Esophagus (tissue), 2 donors: Measurements from ENCODE around the gene UMAD1. TPM values are rescaled to one million over a fixed set of nuclear protein-coding genes. Genes with fewer than 3 reads are reported as not detected.
"Not testable (repeated sequence)": the region's sequence is repeated elsewhere in the genome, so short reads cannot be mapped to it uniquely, and the experiment has no call there.

ENCODE experiments used
- H3K27ac ChIP-seq, 2 donors: one replicate each; pipeline ENCODE4 v1.5.1; 2013; ENCODE audit warnings: low read depth in 2 of 2, mild to moderate bottlenecking in 2 of 2, inconsistent platforms in 1 of 2, low read length in 1 of 2, moderate library complexity in 1 of 2
- H3K27me3 ChIP-seq, 2 donors: one replicate each; pipeline ENCODE4 v1.6.1; 2013; ENCODE audit warnings: low read length in 2 of 2, control low read depth in 1 of 2, mild to moderate bottlenecking in 1 of 2; ENCODE audit not compliant: insufficient read depth in 2 of 2, control insufficient read depth in 1 of 2
- H3K36me3 ChIP-seq, 2 donors: one replicate each; pipeline ENCODE4 v1.6.1; 2013; ENCODE audit warnings: low read length in 1 of 2; ENCODE audit not compliant: control insufficient read depth in 2 of 2, insufficient read depth in 2 of 2
- H3K4me1 ChIP-seq, 2 donors: one replicate each; pipeline ENCODE4 v1.6.1; 2013; ENCODE audit warnings: low read length in 1 of 2; ENCODE audit not compliant: control insufficient read depth in 2 of 2, insufficient read depth in 2 of 2
- H3K4me3 ChIP-seq, 2 donors: one replicate each; pipeline ENCODE4 v1.5.1; 2013; ENCODE audit warnings: low read length in 2 of 2, mild to moderate bottlenecking in 2 of 2, low read depth in 1 of 2, moderate library complexity in 1 of 2
- H3K9me3 ChIP-seq, 2 donors: one replicate each; pipeline ENCODE4 v1.6.1; 2013; ENCODE audit warnings: mild to moderate bottlenecking in 2 of 2, low read depth in 1 of 2, low read length in 1 of 2, moderate library complexity in 1 of 2; ENCODE audit not compliant: control insufficient read depth in 2 of 2, insufficient read depth in 1 of 2
- WGBS, 2 donors: extraction: QIAGEN DNeasy Blood & Tissue Kit; methylation state at CpG; one replicate each; pipeline ENCODE4 v1.1.7; 2013; 5-methylcytosine and 5-hydroxymethylcytosine counted together
- polyA plus RNA-seq, 2 donors: library from polyadenylated mRNA; stranded (reverse); fragments of 200-250 nt; gene quantifications; one replicate each; pipeline ENCODE4 v1.2.3, GENCODE V29; 2013
- donor health status: healthy with polysubstance abuse.
- donor health status: Bipolar disorder and iron deficiency.

Gene UMAD1
- polyA plus RNA-seq, 2 donors = 1.8 to 4.9 TPM

DNA sequence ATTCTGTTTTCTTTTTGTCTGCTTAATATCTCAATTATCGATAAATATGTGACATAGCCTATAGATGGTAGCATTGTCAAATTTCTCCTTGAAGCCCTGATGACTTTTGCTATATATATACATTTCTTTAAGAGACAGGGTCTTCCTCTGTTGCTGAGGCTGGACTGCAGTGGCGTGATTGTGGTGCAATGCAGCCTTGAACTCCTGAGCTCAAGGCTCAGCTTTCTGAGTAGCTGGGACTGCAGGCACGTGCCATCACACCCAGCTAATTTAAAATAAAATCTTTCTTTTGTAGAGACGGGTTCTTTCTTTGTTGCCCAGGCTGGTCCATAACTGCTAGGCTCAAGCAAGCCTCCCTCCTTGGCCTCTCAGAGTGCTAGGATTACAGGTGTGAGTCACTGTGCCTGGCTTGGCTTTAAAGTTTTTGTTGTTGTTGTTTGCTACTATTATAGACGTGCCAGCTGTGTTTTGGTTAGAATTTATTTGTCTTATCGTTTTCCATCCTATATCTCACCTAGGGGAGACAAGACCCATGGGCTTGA, 7.0 kb downstream of the UMAD1 start:
- H3K27ac ChIP-seq = no peak overlapping the region
- 60 to 66% methylated on average over 6 of the region's 6 CpGs for WGBS, 2 donors

DNA sequence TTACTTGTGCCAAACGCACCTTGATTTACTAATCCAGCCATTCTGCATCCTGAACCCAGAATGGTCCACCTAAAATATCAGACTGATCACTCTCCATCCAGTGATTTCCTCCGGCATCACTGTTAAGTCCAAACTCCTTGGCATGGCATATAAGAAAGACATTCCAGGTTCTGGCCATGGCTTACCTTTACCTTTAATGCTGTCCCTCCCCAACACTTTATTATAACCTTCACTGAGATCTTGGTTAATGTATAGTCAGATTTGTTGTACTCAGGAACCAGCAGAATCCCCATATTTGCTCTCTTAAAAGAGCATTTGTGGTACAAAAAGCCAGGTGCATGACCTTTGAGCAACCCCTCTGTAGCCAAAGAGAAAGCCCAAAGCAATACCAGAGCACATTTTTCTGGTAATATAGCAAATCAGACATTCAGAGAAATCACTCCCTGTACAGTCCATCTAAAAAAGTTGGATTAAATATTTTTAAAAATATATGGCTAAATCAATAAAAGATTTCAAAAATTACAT, 10.2 kb downstream of the UMAD1 start:
- H3K36me3 ChIP-seq = no peaks in the 10 kb centered on the region
- no peak overlapping the region for H3K4me3 ChIP-seq
- no peak overlapping the region for H3K27ac ChIP-seq
- peaks cover 0 to 3% of the 10 kb centered on the region in 2 donors for H3K4me1 ChIP-seq
- H3K9me3 ChIP-seq = no peaks in the 10 kb centered on the region
- WGBS, 2 donors = 95 to 98% methylated on average over 2 of the region's 2 CpGs
- H3K27me3 ChIP-seq = no peaks in the 10 kb centered on the region

More for the DNA sequence above, 7.0 kb downstream of the UMAD1 start:
- Histone ChIP-seq H3K27me3 (no peaks in the 10 kb centered on the region), H3K4me3 (no peak overlapping the region), H3K9me3 (no peaks in the 10 kb centered on the region), H3K4me1 (peaks cover 0 to 3% of the 10 kb centered on the region in 2 donors), H3K36me3 (no peaks in the 10 kb centered on the region)

DNA sequence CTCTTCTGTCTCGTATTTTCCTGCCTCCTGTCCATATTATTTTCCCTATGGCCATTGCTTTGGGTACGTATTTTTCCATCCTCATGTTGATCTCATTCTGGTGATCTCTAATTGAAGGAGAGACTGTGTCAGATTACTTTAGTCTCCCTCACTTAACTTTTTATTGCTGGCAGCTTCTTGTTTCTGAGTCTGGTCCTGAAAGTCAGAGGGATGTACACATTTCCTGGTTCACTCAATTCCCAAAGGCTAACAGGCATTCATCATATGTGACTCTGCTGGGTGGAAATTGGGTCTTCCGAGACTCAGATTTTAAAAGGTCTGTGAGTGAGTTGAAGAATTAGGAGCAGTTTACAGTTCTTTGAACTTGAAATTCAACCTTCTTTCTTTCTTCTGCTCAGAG, 10.9 kb downstream of the UMAD1 start:
- Histone ChIP-seq H3K36me3 (no peaks in the 10 kb centered on the region), H3K4me3 (no peak overlapping the region), H3K9me3 (no peaks in the 10 kb centered on the region), H3K27me3 (no peaks in the 10 kb centered on the region), H3K27ac (no peak overlapping the region), H3K4me1 (peaks cover 0 to 3% of the 10 kb centered on the region in 2 donors)
- WGBS, 2 donors = 77 to 84% methylated on average over 3 of the region's 3 CpGs

DNA sequence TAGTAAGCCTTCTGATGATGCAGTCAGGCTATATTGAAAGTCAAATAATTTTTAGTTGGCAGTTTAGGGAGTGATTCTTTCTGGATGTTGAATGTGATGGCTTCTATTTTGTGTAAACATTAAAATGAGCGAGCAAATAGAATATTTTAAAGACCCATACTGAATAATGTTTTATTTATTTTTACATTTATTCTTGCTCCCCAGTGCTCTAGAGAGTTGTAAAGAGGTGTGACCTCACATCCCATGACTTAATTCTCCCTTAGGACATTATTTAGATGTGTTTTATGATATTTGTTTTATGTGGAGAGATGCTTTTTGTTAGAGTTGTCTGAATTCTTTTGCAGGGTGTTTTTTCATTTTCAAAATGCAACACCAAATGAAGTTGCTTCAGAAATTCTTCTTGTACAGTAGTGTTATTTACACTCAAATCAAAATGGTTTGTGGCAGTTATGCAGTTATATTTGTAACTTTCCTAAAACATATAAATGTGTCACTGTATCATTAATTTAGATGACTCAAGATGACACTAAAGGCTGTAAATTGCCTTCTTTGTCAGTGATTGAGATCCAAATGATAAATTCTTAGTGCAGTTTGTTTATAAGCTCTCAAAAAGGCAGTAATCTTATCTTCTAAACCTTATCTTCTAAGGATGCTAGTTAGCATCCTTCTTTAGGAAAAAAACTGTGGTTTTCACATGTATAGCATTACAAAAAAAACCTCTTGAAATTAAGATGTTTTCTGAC, 12.4 kb downstream of the UMAD1 start:
- no peaks in the 10 kb centered on the region for H3K4me1 ChIP-seq
- H3K9me3 ChIP-seq = no peaks in the 10 kb centered on the region
- no peak overlapping the region for H3K27ac ChIP-seq
- no peaks in the 10 kb centered on the region for H3K27me3 ChIP-seq
- WGBS, 2 donors = 87 to 91% methylated on average over 1 of the region's 1 CpG
- H3K4me3 ChIP-seq = no peak overlapping the region
- no peaks in the 10 kb centered on the region for H3K36me3 ChIP-seq

DNA sequence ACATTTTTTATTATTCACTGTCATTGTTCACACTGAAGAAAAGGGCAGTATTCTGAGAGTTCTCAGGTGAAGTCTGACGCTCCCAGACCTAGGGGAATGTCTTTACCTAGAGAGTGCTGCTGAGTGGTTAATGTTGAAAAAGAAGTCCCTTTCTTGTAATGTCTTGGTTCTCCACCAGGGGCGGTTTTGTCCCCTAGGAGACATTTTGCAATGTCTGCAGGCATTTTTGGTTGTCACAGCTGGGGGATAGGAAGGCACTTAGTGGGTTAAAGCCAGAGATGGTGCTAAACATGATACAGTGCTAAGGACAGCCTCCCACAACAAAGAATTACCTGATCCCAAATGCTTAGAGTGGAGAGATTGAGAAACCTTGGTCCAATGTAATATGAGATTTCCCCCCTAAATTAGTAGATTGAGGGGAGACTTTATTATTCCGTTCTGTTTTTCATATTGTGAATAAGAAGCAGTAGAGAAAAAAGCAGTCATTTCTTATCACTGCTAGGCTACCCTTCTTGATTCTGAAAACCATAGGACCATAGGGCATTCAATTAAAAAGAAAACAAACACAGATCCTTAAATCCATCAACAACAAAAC, 13.1 kb downstream of the UMAD1 start:
- Histone ChIP-seq H3K4me3 (no peak overlapping the region), H3K27ac (no peak overlapping the region), H3K9me3 (no peaks in the 10 kb centered on the region), H3K36me3 (no peaks in the 10 kb centered on the region), H3K27me3 (no peaks in the 10 kb centered on the region), H3K4me1 (no peaks in the 10 kb centered on the region)
- 76 to 77% methylated on average over 3 of the region's 3 CpGs for WGBS, 2 donors

DNA sequence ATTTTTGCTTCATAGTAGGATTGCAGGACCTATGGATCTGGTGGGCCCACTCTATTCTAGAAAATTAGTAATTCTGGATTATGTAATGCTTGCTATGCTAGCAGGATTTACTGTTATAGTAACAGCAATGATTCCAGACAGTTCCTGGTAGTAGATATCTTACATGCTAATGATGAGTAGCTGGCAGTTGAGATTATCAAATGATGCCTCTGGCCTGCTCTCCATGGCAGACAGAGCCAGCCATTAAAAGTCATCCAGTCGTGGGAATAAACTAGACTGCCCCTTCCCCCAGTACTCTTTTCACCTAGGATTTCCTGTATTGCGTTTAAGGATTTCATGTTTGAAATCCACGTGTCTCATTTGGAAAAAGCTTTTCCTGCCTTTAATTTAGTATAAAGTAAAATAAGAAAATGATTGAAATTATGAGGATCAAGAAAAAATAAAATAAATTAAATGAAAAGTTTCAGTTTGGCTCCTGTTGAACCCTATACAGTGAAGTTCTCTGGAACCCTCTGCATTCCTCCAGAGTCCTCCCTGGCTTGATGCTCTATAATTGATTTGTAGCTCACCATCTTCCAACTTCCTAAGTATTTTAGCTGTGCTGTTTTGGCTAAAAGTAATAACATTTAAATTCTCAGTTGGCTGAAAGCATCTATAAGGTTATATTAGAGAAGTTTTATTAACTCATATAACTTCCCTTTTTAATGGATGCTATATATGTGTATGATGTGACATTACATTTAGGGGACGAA, 14.6 kb downstream of the UMAD1 start:
- Histone ChIP-seq H3K27ac (no peak overlapping the region), H3K9me3 (no peaks in the 10 kb centered on the region), H3K36me3 (no peaks in the 10 kb centered on the region), H3K27me3 (no peaks in the 10 kb centered on the region), H3K4me1 (no peaks in the 10 kb centered on the region), H3K4me3 (no peak overlapping the region)
- 78 to 79% methylated on average over 4 of the region's 4 CpGs for WGBS, 2 donors

DNA sequence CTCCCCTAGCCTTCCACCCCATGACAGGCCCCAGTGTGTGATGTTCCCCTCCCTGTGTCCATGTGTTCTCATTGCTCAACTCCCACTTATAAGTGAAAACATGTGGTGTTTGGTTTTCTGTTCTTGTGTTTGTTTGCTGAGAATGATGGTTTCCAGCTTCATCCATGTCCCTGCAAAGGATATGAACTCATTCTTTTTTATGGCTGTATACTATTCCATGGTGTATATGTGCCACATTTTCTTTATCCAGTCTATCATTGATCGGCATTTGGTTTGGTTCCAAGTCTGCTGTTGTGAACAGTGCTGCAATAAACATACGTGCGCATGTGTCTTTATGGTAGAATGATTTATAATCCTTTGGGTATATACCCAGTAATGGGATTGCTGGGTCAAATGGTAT, 15.9 kb downstream of the UMAD1 start:
- H3K36me3 ChIP-seq = not testable (repeated sequence)
- WGBS, 2 donors = 98 to 100% methylated on average over 3 of the region's 3 CpGs

DNA sequence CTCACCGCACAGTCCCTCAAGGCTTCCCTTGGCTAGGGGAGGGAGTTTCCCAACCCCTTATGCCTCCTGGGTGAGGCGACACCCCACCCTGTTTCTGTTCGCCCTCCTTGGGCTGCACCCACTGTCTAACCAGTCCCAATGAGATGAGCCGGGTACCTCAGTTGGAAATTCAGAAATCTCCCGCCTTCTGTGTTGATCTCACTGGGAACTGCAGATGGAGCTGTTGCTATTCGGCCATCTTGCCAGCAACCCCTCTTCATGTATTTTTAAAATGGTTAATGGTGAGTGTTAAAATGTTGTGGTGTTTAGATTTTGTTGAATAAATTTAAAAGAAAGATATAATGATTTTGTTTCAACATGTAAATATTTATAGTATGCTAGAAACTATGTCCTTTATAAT, 22.0 kb downstream of the UMAD1 start:
- H3K36me3 ChIP-seq = no peaks in the 10 kb centered on the region
- no peak overlapping the region for H3K4me3 ChIP-seq
- no peak overlapping the region for H3K27ac ChIP-seq
- H3K9me3 ChIP-seq = no peaks in the 10 kb centered on the region
- no peaks in the 10 kb centered on the region for H3K27me3 ChIP-seq
- no peaks in the 10 kb centered on the region for H3K4me1 ChIP-seq
- 88 to 93% methylated on average over 6 of the region's 6 CpGs for WGBS, 2 donors

More for the DNA sequence above, 15.9 kb downstream of the UMAD1 start:
- not testable (repeated sequence) for H3K9me3 ChIP-seq, H3K27ac ChIP-seq, H3K27me3 ChIP-seq, H3K4me3 ChIP-seq, H3K4me1 ChIP-seq

DNA sequence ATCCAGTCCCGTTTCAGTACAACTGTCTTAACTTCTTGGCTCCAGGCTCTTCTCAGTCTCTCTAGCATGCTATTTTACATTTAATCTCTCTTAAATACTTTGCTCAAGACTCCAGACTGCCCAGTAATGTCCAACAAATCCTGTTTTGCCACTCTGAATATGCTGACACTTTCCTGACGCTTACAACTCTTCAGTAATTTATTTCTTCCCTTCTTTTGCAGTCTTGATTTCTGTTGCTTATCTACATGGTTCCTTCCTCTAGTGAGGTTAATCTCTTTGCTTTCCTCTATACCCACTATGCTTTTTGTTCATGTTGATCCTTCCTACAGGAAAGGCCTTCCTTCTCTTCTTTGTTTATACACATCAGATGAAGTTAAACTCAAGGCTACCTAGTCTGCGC, 23.7 kb downstream of the UMAD1 start:
- Histone ChIP-seq H3K4me3 (no peak overlapping the region), H3K27me3 (no peaks in the 10 kb centered on the region), H3K9me3 (no peaks in the 10 kb centered on the region), H3K36me3 (no peaks in the 10 kb centered on the region), H3K4me1 (no peaks in the 10 kb centered on the region), H3K27ac (no peak overlapping the region)
- 62 to 64% methylated on average over 3 of the region's 3 CpGs for WGBS, 2 donors
